Neural cell (in vitro differentiated cells): ENCODE data around the gene PAEP. TPM values are rescaled to one million over a fixed set of nuclear protein-coding genes. Genes with fewer than 3 reads are reported as not detected.

ENCODE experiments used
- H2AFZ ChIP-seq: fragments of 200-600, 300-800 bp; sonication (generic), shearing (Covaris generic); 2 replicates; pipeline ENCODE4 v1.6.0; 2014; ENCODE audit warnings: low read depth, mild to moderate bottlenecking, antibody characterized with exemption, low read length, moderate library complexity
- H3F3A ChIP-seq: fragments of 200-600 bp; shearing (Covaris generic); 2 replicates; pipeline ENCODE4 v1.6.1; 2016; ENCODE audit warnings: mild to moderate bottlenecking, moderate library complexity, mixed read lengths, antibody characterized with exemption, low read length; ENCODE audit not compliant: insufficient read depth, poor library complexity, severe bottlenecking
- H3K27ac ChIP-seq: fragments of 200-600, 300-800 bp; sonication (generic), shearing (Covaris generic); 2 replicates; pipeline ENCODE4 v1.5.1; 2014; ENCODE audit warnings: mild to moderate bottlenecking, low read length, moderate library complexity
- H3K27me3 ChIP-seq: fragments of 300-800, 200-600 bp; sonication (generic), shearing (Covaris generic); 2 replicates; pipeline ENCODE4 v1.6.0; 2014; ENCODE audit warnings: mild to moderate bottlenecking, low read depth, low read length, moderate library complexity; ENCODE audit not compliant: insufficient read depth
- H3K36me3 ChIP-seq: fragments of 300-800, 200-600 bp; sonication (generic), shearing (Covaris generic); 2 replicates; pipeline ENCODE4 v1.5.1; 2014; ENCODE audit warnings: mild to moderate bottlenecking, antibody characterized with exemption, low read length, moderate library complexity; ENCODE audit not compliant: insufficient read depth
- H3K4me2 ChIP-seq: fragments of 300-800, 200-600 bp; sonication (generic), shearing (Covaris generic); 2 replicates; pipeline ENCODE4 v1.6.0; 2014; ENCODE audit warnings: mild to moderate bottlenecking, low read length
- H3K4me3 ChIP-seq: fragments of 300-800, 200-600 bp; sonication (generic), shearing (Covaris generic); 2 replicates; pipeline ENCODE4 v1.5.1; 2014; ENCODE audit warnings: mild to moderate bottlenecking, low read length, moderate library complexity
- H3K79me2 ChIP-seq: fragments of 200-600 bp; shearing (Covaris generic); replicated peaks from 2 replicates; pipeline ENCODE4 v1.6.0; 2014; ENCODE audit warnings: mild to moderate bottlenecking, low read length, moderate library complexity; ENCODE audit not compliant: insufficient read depth
- H3K9ac ChIP-seq: fragments of 300-800, 200-600 bp; sonication (generic), shearing (Covaris generic); 2 replicates; pipeline ENCODE4 v1.6.1; 2016; ENCODE audit warnings: mild to moderate bottlenecking, low read length, mixed read lengths
- H3K9me2 ChIP-seq: fragments of 200-600 bp; shearing (Covaris generic); 2 replicates; pipeline ENCODE4 v1.6.1; 2016; ENCODE audit warnings: mild to moderate bottlenecking, low read length, mixed read lengths; ENCODE audit not compliant: insufficient read depth
- H3K9me3 ChIP-seq: fragments of 200-600, 300-800 bp; sonication (generic), shearing (Covaris generic); 2 replicates; pipeline ENCODE4 v1.6.1; 2016; ENCODE audit warnings: mild to moderate bottlenecking, mixed run types, low read length, moderate library complexity, mixed read lengths
- H4K20me1 ChIP-seq: fragments of 200-600 bp; shearing (Covaris generic); 2 replicates; pipeline ENCODE4 v1.6.1; 2016; ENCODE audit warnings: mild to moderate bottlenecking, mixed run types; ENCODE audit not compliant: insufficient read depth
- EP300 ChIP-seq: fragments of 450-650 bp; conservative IDR thresholded peaks from 2 replicates; pipeline ENCODE4 v1.6.1; 2014; ENCODE audit warnings: antibody characterized with exemption, mild to moderate bottlenecking, moderate library complexity; ENCODE audit not compliant: poor library complexity, severe bottlenecking
- EZH2 ChIP-seq: fragments of 200-600, 300-800 bp; shearing (Covaris generic), sonication (generic); IDR thresholded peaks from 2 replicates; pipeline ENCODE4 v1.6.1; 2014; ENCODE audit warnings: antibody characterized with exemption, low read length, borderline replicate concordance, mild to moderate bottlenecking; ENCODE audit not compliant: insufficient read depth, poor library complexity, severe bottlenecking
- MXI1 ChIP-seq: fragments of 450-650 bp; conservative IDR thresholded peaks from 2 replicates; pipeline ENCODE4 v1.6.1; 2014; ENCODE audit warnings: antibody characterized with exemption, mild to moderate bottlenecking; ENCODE audit not compliant: poor library complexity, severe bottlenecking
- POLR2AphosphoS5 ChIP-seq: IDR thresholded peaks from 2 replicates; pipeline ENCODE4 v1.6.1; 2012
- RAD21 ChIP-seq: fragments of 450-650 bp; conservative IDR thresholded peaks from 2 replicates; pipeline ENCODE4 v1.6.1; 2014; ENCODE audit warnings: antibody characterized with exemption, mild to moderate bottlenecking, moderate library complexity
- REST ChIP-seq: IDR thresholded peaks from 2 replicates; pipeline ENCODE4 v1.6.1; 2012; ENCODE audit warnings: borderline replicate concordance
- SMC3 ChIP-seq: fragments of 450-650 bp; conservative IDR thresholded peaks from 2 replicates; pipeline ENCODE4 v1.6.1; 2014; ENCODE audit warnings: antibody characterized with exemption, mild to moderate bottlenecking, moderate library complexity; ENCODE audit not compliant: poor library complexity
- TAF1 ChIP-seq: IDR thresholded peaks from 2 replicates; pipeline ENCODE4 v1.6.1; 2012; ENCODE audit warnings: low read depth
- polyA plus RNA-seq: library from polyadenylated mRNA; depleted of rRNA; stranded (reverse); fragments of >200 nt; gene quantifications from 2 replicates; pipeline ENCODE4 v1.2.3, GENCODE V29; 2014
- TF ChIP-seq, protein P1 (sequence below): fragments of 450-650 bp; IDR thresholded peaks from 2 replicates; pipeline ENCODE4 v1.5.1; 2014; ENCODE audit warnings: antibody characterized with exemption, mild to moderate bottlenecking, moderate library complexity; ENCODE audit not compliant: poor library complexity, severe bottlenecking

The PAEP gene
- polyA plus RNA-seq, 1 donor from 2014 or later = not detected

DNA sequence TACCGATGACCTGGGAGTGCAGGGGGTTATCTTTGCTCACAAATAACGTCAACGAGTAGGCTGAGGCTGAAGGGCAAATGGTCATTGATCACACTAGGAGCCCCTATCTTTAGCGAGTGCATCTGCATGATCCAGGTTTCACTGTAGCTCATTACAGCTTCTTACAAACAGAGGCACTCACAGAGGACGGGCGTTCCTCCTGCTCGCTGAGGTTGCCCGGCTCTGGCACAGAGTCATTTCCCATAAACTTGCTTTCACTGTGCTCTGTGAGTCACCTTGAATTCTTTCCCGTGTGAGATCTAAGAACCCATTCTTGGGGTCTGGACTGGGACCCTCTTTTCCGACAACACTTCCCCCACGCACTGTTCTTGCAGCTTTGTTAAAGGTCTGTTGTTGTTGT lies 1.9 kb upstream of the PAEP start:
- Histone ChIP-seq H3K79me2 (no peaks in the 10 kb centered on the region), H2AFZ (no peak overlapping the region)

GRCh38 chr9:135562235-135562745 lies 734 bp downstream of the PAEP start:
- H3K9me3 ChIP-seq = no peaks in the 10 kb centered on the region
- H3K4me3 ChIP-seq = no peak overlapping the region
- H3F3A ChIP-seq = no peaks in the 10 kb centered on the region
- TF ChIP-seq EZH2 (no peak), MXI1 (no peak), REST (no peak), EP300 (no peak), SMC3 (no peak), RAD21 (no peak)
- TF ChIP-seq, protein P1, sequence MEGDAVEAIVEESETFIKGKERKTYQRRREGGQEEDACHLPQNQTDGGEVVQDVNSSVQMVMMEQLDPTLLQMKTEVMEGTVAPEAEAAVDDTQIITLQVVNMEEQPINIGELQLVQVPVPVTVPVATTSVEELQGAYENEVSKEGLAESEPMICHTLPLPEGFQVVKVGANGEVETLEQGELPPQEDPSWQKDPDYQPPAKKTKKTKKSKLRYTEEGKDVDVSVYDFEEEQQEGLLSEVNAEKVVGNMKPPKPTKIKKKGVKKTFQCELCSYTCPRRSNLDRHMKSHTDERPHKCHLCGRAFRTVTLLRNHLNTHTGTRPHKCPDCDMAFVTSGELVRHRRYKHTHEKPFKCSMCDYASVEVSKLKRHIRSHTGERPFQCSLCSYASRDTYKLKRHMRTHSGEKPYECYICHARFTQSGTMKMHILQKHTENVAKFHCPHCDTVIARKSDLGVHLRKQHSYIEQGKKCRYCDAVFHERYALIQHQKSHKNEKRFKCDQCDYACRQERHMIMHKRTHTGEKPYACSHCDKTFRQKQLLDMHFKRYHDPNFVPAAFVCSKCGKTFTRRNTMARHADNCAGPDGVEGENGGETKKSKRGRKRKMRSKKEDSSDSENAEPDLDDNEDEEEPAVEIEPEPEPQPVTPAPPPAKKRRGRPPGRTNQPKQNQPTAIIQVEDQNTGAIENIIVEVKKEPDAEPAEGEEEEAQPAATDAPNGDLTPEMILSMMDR = no peak

More for the DNA sequence above, 1.9 kb upstream of the PAEP start:
- Histone ChIP-seq H3K36me3 (no peaks in the 10 kb centered on the region), H3K9ac (no peak overlapping the region), H3K9me2 (no peaks in the 10 kb centered on the region), H3K27ac (no peak overlapping the region), H3K4me2 (no peak overlapping the region), H3K9me3 (no peaks in the 10 kb centered on the region), H4K20me1 (no peaks in the 10 kb centered on the region), H3F3A (no peaks in the 10 kb centered on the region), H3K4me3 (no peak overlapping the region), H3K27me3 (no peaks in the 10 kb centered on the region)
- no peak for TF ChIP-seq POLR2AphosphoS5
- TF ChIP-seq TAF1 = no peak
- no peak for TF ChIP-seq RAD21
- TF ChIP-seq, protein P1 = no peak
- TF ChIP-seq EP300 = no peak
- no peak for TF ChIP-seq MXI1
- no peak for TF ChIP-seq SMC3
- TF ChIP-seq EZH2 = no peak
- TF ChIP-seq REST = no peak

More at GRCh38 chr9:135562235-135562745, 734 bp downstream of the PAEP start:
- no peaks in the 10 kb centered on the region for H3K9me2 ChIP-seq
- H2AFZ ChIP-seq = no peak overlapping the region
- no peaks in the 10 kb centered on the region for H4K20me1 ChIP-seq
- no peak overlapping the region for H3K4me2 ChIP-seq
- H3K36me3 ChIP-seq = no peaks in the 10 kb centered on the region
- no peak overlapping the region for H3K27ac ChIP-seq
- no peaks in the 10 kb centered on the region for H3K79me2 ChIP-seq
- H3K9ac ChIP-seq = no peak overlapping the region
- H3K27me3 ChIP-seq = no peaks in the 10 kb centered on the region
